ENCODE measurements around the gene HPRT1.

DNA sequence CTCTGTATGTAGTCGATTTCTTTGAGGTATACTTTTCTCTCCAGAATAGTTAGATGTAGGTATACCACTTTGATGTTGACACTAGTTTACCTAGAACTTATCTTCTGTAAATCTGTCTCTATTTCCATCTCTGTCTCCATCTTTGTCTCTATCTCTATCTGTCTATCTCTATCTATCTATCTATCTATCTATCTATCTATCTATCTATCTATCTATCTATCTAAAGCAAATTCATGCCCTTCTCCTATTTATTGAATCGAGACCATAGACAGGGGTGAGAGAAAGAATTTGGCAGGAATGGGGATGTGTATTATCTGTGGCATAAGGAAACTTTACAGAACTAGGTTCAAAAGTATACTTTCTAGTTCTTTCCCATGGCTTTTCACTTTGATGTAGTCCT is 21.4 kb downstream of the HPRT1 start:
- TF ChIP-seq, protein P1, sequence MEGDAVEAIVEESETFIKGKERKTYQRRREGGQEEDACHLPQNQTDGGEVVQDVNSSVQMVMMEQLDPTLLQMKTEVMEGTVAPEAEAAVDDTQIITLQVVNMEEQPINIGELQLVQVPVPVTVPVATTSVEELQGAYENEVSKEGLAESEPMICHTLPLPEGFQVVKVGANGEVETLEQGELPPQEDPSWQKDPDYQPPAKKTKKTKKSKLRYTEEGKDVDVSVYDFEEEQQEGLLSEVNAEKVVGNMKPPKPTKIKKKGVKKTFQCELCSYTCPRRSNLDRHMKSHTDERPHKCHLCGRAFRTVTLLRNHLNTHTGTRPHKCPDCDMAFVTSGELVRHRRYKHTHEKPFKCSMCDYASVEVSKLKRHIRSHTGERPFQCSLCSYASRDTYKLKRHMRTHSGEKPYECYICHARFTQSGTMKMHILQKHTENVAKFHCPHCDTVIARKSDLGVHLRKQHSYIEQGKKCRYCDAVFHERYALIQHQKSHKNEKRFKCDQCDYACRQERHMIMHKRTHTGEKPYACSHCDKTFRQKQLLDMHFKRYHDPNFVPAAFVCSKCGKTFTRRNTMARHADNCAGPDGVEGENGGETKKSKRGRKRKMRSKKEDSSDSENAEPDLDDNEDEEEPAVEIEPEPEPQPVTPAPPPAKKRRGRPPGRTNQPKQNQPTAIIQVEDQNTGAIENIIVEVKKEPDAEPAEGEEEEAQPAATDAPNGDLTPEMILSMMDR (IDR thresholded peaks at IDR 0.05; ENCODE audit: insufficient read depth, low read length): no peak
- TF ChIP-seq, protein P2, sequence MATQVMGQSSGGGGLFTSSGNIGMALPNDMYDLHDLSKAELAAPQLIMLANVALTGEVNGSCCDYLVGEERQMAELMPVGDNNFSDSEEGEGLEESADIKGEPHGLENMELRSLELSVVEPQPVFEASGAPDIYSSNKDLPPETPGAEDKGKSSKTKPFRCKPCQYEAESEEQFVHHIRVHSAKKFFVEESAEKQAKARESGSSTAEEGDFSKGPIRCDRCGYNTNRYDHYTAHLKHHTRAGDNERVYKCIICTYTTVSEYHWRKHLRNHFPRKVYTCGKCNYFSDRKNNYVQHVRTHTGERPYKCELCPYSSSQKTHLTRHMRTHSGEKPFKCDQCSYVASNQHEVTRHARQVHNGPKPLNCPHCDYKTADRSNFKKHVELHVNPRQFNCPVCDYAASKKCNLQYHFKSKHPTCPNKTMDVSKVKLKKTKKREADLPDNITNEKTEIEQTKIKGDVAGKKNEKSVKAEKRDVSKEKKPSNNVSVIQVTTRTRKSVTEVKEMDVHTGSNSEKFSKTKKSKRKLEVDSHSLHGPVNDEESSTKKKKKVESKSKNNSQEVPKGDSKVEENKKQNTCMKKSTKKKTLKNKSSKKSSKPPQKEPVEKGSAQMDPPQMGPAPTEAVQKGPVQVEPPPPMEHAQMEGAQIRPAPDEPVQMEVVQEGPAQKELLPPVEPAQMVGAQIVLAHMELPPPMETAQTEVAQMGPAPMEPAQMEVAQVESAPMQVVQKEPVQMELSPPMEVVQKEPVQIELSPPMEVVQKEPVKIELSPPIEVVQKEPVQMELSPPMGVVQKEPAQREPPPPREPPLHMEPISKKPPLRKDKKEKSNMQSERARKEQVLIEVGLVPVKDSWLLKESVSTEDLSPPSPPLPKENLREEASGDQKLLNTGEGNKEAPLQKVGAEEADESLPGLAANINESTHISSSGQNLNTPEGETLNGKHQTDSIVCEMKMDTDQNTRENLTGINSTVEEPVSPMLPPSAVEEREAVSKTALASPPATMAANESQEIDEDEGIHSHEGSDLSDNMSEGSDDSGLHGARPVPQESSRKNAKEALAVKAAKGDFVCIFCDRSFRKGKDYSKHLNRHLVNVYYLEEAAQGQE (IDR thresholded peaks at IDR 0.05; ENCODE audit: insufficient replicate concordance, low read depth): no peak
- no peak for TF ChIP-seq POLR2AphosphoS5 (IDR thresholded peaks at IDR 0.05; ENCODE audit: low read depth)
